Measurements from ENCODE around the gene RPL19. TPM values are rescaled to one million over a fixed set of nuclear protein-coding genes. Genes with fewer than 3 reads are reported as not detected.
A peak's percentile ranks its signal among the peaks of the same experiment; 100 is the strongest.

RPL19 gene
- total and polyA plus RNA-seq, 4 donors: 1,387 to 4,055 (median 1,971) TPM

DNA sequence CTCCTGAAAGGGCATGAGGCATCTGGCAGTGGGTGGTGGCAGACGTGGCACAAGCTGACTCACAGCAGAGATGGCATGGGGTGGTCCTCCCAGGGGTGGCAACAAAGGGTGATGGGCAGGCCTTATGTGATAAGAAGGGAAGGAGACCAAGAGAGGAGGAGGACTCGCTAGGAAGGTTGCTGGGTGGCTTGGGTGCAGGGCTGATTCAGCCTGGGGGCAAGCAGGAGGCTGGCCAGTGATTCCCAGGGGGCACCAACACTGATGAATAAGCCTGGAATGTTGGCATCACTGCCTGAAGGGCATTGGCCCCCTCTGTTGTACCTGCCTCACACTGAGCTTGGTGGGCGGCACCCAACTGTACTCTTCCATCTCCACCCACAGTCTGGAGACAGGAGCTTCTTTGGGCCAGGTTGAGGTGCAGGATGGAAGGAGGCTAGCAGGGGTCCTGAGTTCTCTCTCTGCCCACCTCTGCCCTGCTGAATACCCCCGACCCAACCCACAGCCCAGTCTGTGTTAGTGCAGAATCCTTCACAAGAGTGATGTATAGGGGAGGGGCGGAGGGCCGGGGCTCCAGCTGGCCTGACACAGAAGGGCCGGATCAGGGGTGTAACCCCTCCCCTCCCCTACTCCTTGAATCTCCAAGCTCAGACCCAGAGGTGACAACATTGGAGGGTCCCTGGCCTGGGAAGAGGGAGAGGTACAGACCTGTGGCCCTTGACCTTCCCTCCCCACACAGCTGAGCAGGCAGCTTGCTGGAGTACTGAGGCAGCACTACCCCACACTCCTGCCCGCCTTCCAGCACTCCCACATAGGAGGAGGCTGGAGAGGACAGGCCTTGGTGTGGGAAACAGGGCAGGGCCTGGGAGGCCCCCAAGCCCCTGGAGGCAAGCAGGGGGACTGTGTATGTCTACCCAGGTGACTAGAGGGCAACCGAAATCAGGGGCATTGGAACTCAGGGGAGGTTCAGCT lies 23.1 kb downstream of the RPL19 start:
- Histone ChIP-seq H3K27ac (ENCODE audit: low read depth in 1 of 2, low read length in 1 of 2) (no peak overlapping the region), H3K9me3 (ENCODE audit: control insufficient read depth in 4 of 4, insufficient read depth in 3 of 4, low read length in 3 of 4) (no peaks in the 10 kb centered on the region), H3K9ac (ENCODE audit: insufficient read depth in 1 of 2, low read length in 2 of 2) (no peak overlapping the region), H3K4me1 (ENCODE audit: control insufficient read depth in 5 of 5, insufficient read depth in 5 of 5, low read length in 5 of 5) (peaks cover 0 to 13% (median 0%) of the 10 kb centered on the region in 5 donors), H3K27me3 (ENCODE audit: control insufficient read depth in 3 of 3, insufficient read depth in 3 of 3, low read length in 2 of 3) (peaks cover 0 to 38% (median 12%) of the 10 kb centered on the region in 3 donors), H3K4me3 (no peak overlapping the region), H3K36me3 (ENCODE audit: control insufficient read depth in 4 of 4, insufficient read depth in 4 of 4, low read length in 4 of 4) (no peaks in the 10 kb centered on the region)
- ATAC-seq (ENCODE audit: insufficient read depth, low FRiP score) (no peak), DNase-seq (peak in 1 of 3 donors; percentile 6)
- TF ChIP-seq, protein P1, sequence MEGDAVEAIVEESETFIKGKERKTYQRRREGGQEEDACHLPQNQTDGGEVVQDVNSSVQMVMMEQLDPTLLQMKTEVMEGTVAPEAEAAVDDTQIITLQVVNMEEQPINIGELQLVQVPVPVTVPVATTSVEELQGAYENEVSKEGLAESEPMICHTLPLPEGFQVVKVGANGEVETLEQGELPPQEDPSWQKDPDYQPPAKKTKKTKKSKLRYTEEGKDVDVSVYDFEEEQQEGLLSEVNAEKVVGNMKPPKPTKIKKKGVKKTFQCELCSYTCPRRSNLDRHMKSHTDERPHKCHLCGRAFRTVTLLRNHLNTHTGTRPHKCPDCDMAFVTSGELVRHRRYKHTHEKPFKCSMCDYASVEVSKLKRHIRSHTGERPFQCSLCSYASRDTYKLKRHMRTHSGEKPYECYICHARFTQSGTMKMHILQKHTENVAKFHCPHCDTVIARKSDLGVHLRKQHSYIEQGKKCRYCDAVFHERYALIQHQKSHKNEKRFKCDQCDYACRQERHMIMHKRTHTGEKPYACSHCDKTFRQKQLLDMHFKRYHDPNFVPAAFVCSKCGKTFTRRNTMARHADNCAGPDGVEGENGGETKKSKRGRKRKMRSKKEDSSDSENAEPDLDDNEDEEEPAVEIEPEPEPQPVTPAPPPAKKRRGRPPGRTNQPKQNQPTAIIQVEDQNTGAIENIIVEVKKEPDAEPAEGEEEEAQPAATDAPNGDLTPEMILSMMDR (IDR thresholded peaks at IDR 0.05; ENCODE audit: control extremely low read depth, extremely low read depth): no peak
- 78 to 81% methylated on average over 9 of the region's 9 CpGs for WGBS, 2 donors

DNA sequence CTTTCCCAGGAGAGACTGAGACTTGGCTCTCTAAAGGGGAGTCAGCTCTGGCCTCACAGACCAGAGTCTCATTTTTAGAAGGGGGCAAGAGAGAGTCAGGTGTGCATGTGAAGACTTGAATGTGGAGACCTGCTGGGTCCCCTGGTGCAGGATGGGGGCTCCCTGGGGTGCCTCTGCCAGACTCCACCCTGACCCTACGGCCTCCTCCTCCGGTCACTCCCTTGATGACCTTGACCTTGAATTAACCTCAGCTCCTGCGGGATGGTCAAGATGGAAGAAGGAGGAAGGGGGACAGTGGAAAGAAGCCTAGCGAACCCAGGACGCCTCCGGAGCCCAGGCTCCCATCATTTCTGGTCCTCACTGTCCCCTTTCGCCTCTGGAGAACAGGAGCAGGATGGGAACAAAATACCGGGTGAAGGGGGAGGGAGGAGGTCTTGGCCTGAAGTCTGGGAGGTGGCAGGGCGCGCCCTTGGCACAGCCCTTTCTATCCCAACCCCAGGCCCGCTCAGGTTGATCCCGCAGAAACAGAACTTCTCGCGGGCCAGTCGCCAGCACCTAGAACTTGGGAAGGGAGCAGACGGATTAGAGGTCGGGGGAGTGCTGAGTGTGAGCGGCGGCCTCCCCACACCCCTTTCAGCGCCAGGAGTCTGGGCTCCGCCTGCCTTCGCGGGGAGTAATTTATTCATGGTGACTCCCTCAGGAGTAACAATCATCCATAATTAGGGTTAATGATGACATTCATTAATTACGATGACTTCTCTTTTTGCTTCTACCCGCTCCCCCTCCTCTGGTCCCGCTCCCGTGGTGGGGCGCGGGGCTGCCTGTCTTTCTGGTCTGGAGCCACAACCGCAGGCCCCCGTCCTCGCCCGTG lies 24.1 kb downstream of the RPL19 start:
- peaks cover 0 to 35% (median 12%) of the 10 kb centered on the region in 3 donors for H3K27me3 ChIP-seq (ENCODE audit: control insufficient read depth in 3 of 3, insufficient read depth in 3 of 3, low read length in 2 of 3)
- TF ChIP-seq, protein P1 (IDR thresholded peaks at IDR 0.05; ENCODE audit: control extremely low read depth, extremely low read depth): no peak
- H3K27ac ChIP-seq (ENCODE audit: low read depth in 1 of 2, low read length in 1 of 2): no peak overlapping the region
- WGBS, 2 donors: 37% methylated on average over 32 to 33 of the region's 33 CpGs
- no peak overlapping the region for H3K4me3 ChIP-seq
- no peaks in the 10 kb centered on the region for H3K9me3 ChIP-seq (ENCODE audit: control insufficient read depth in 4 of 4, insufficient read depth in 3 of 4, low read length in 3 of 4)
- H3K9ac ChIP-seq (ENCODE audit: insufficient read depth in 1 of 2, low read length in 2 of 2): no peak overlapping the region
- no peaks in the 10 kb centered on the region for H3K36me3 ChIP-seq (ENCODE audit: control insufficient read depth in 4 of 4, insufficient read depth in 4 of 4, low read length in 4 of 4)
- ATAC-seq (ENCODE audit: insufficient read depth, low FRiP score) (no peak), DNase-seq (peak in 1 of 3 donors; percentile 7)
- H3K4me1 ChIP-seq (ENCODE audit: control insufficient read depth in 5 of 5, insufficient read depth in 5 of 5, low read length in 5 of 5): peaks cover 0 to 13% (median 0%) of the 10 kb centered on the region in 5 donors

DNA sequence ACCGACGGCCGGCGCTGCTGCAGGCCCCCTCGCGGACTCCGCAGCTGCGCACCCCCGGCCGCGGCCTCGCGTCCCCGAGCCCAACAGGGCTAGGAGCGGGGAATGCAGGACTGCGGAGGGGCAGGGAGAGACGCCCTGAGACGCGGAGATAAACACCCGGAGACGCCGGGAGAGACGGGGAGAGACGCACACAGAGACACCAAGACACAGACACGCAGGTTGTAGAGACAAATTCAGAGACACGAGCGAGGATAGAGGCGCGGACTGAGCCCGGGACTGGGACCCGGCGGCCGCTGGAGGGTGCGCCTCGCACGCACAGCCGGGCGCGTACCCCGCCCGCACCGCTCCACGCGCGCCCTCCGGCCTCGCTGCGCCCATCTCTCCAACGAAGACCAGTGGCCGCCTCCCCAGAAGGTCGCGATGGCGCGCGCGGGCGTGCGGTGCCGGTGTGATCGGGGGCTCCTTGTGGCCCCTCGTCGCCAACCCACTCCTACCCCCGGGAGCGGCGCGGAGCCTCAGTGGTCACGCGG lies 24.8 kb downstream of the RPL19 start:
- no peak for DNase-seq
- WGBS, 2 donors: 3% methylated on average over 38 to 68 of the region's 68 CpGs
- no peaks in the 10 kb centered on the region for H3K9me3 ChIP-seq (ENCODE audit: control insufficient read depth in 4 of 4, insufficient read depth in 3 of 4, low read length in 3 of 4)
- H3K4me3 ChIP-seq: no peak overlapping the region
- H3K9ac ChIP-seq (ENCODE audit: insufficient read depth in 1 of 2, low read length in 2 of 2): no peak overlapping the region
- no peaks in the 10 kb centered on the region for H3K36me3 ChIP-seq (ENCODE audit: control insufficient read depth in 4 of 4, insufficient read depth in 4 of 4, low read length in 4 of 4)
- ATAC-seq (ENCODE audit: insufficient read depth, low FRiP score): no peak
- peaks cover 0 to 13% (median 0%) of the 10 kb centered on the region in 5 donors for H3K4me1 ChIP-seq (ENCODE audit: control insufficient read depth in 5 of 5, insufficient read depth in 5 of 5, low read length in 5 of 5)
- H3K27me3 ChIP-seq (ENCODE audit: control insufficient read depth in 3 of 3, insufficient read depth in 3 of 3, low read length in 2 of 3): peaks cover 0 to 32% (median 12%) of the 10 kb centered on the region in 3 donors
- TF ChIP-seq, protein P1 (IDR thresholded peaks at IDR 0.05; ENCODE audit: control extremely low read depth, extremely low read depth): no peak
- H3K27ac ChIP-seq (ENCODE audit: low read depth in 1 of 2, low read length in 1 of 2): no peak overlapping the region

All from lung (tissue), 12 donors.